H9 (cell line): ENCODE results near the gene KIF26B. TPM values are rescaled to one million over a fixed set of nuclear protein-coding genes. Genes with fewer than 3 reads are reported as not detected.

Experiments used
- DNase-seq: peaks from one replicate; pipeline ENCODE4 v3.0.0-alpha.2; 2017
- H2AFZ ChIP-seq: one replicate; pipeline ENCODE4 v1.6.1; 2013; ENCODE audit warnings: mild to moderate bottlenecking, low read length, control low read depth, moderate library complexity
- H2AK5ac ChIP-seq: 2 replicates; pipeline ENCODE4 v1.6.1; 2013; ENCODE audit warnings: low read length, control low read depth, mixed read lengths; ENCODE audit not compliant: insufficient read length
- H2BK120ac ChIP-seq: one replicate; pipeline ENCODE4 v1.6.1; 2013; ENCODE audit warnings: low read depth, mild to moderate bottlenecking, low read length, control low read depth, inconsistent platforms; ENCODE audit not compliant: poor library complexity, severe bottlenecking
- H2BK12ac ChIP-seq: 2 replicates; pipeline ENCODE4 v1.6.1; 2013; ENCODE audit warnings: low read length, control low read depth, mixed read lengths, low read depth; ENCODE audit not compliant: insufficient read length
- H2BK15ac ChIP-seq: 2 replicates; pipeline ENCODE4 v1.6.1; 2013; ENCODE audit warnings: low read depth, low read length, control low read depth
- H2BK20ac ChIP-seq: one replicate; pipeline ENCODE4 v1.6.1; 2013; ENCODE audit warnings: low read depth, mild to moderate bottlenecking, low read length, control low read depth, inconsistent platforms; ENCODE audit not compliant: poor library complexity, severe bottlenecking
- H2BK5ac ChIP-seq: 2 replicates; pipeline ENCODE4 v1.6.1; 2013; ENCODE audit warnings: low read length, control low read depth, mixed read lengths; ENCODE audit not compliant: insufficient read length
- H3K14ac ChIP-seq: 2 replicates; pipeline ENCODE4 v1.6.1; 2013; ENCODE audit warnings: low read length, control low read depth; ENCODE audit not compliant: insufficient read depth
- H3K18ac ChIP-seq: 2 replicates; pipeline ENCODE4 v1.6.1; 2013; ENCODE audit warnings: low read depth, mild to moderate bottlenecking, mixed read lengths, low read length, control low read depth; ENCODE audit not compliant: insufficient read length
- H3K23ac ChIP-seq: 2 replicates; pipeline ENCODE4 v1.6.1; 2013; ENCODE audit warnings: low read length, control low read depth, mixed read lengths, low read depth; ENCODE audit not compliant: insufficient read length
- H3K23me2 ChIP-seq: 2 replicates; pipeline ENCODE4 v1.6.1; 2013; ENCODE audit warnings: low read depth, mild to moderate bottlenecking, mixed read lengths, low read length, control low read depth; ENCODE audit not compliant: insufficient read length, poor library complexity, severe bottlenecking
- H3K27ac ChIP-seq: 2 replicates; pipeline ENCODE4 v1.5.1; 2013; ENCODE audit warnings: low read length, control low read depth, mixed read lengths, low read depth; ENCODE audit not compliant: insufficient read length
- H3K27me3 ChIP-seq: 2 replicates; pipeline ENCODE4 v1.6.1; 2013; ENCODE audit warnings: low read length, control low read depth, inconsistent platforms; ENCODE audit not compliant: insufficient read depth
- H3K4ac ChIP-seq: 2 replicates; pipeline ENCODE4 v1.6.1; 2013; ENCODE audit warnings: low read depth, mild to moderate bottlenecking, control low read depth, inconsistent platforms, low read length, moderate library complexity
- H3K4me1 ChIP-seq: 2 replicates; pipeline ENCODE4 v1.6.1; 2013; ENCODE audit warnings: low read length, control low read depth, inconsistent platforms; ENCODE audit not compliant: insufficient read depth
- H3K4me2 ChIP-seq: 2 replicates; pipeline ENCODE4 v1.6.1; 2013; ENCODE audit warnings: low read length, control low read depth, mixed read lengths; ENCODE audit not compliant: insufficient read length, insufficient read depth
- H3K56ac ChIP-seq: 2 replicates; pipeline ENCODE4 v1.6.1; 2013; ENCODE audit warnings: low read depth, mild to moderate bottlenecking, mixed read lengths, low read length, control low read depth; ENCODE audit not compliant: insufficient read length
- H3K79me1 ChIP-seq: 2 replicates; pipeline ENCODE4 v1.6.1; 2013; ENCODE audit warnings: low read depth, mild to moderate bottlenecking, moderate library complexity, low read length, control low read depth, inconsistent platforms; ENCODE audit not compliant: insufficient read depth, poor library complexity, severe bottlenecking
- H3K79me2 ChIP-seq: 2 replicates; pipeline ENCODE4 v1.6.1; 2013; ENCODE audit warnings: low read length, control low read depth, inconsistent platforms; ENCODE audit not compliant: insufficient read depth
- H3K9ac ChIP-seq: 2 replicates; pipeline ENCODE4 v1.6.1; 2013; ENCODE audit warnings: low read length, control low read depth, mixed read lengths; ENCODE audit not compliant: insufficient read length; ENCODE audit errors: extremely low read depth
- H3K9me3 ChIP-seq: one replicate; pipeline ENCODE4 v1.6.1; 2013; ENCODE audit warnings: low read depth, low read length, inconsistent platforms; ENCODE audit not compliant: control insufficient read depth
- H3T11ph ChIP-seq: one replicate; pipeline ENCODE4 v1.6.1; 2013; ENCODE audit warnings: mild to moderate bottlenecking, low read length, control low read depth, inconsistent platforms
- H4K20me1 ChIP-seq: one replicate; pipeline ENCODE4 v1.6.1; 2013; ENCODE audit not compliant: control insufficient read depth, insufficient read length, insufficient read depth
- H4K5ac ChIP-seq: 2 replicates; pipeline ENCODE4 v1.6.1; 2013; ENCODE audit warnings: low read depth, mild to moderate bottlenecking, mixed read lengths, low read length, control low read depth; ENCODE audit not compliant: insufficient read length
- H4K8ac ChIP-seq: replicated peaks from 2 replicates; pipeline ENCODE4 v1.6.1; 2013; ENCODE audit warnings: low read length, control low read depth, mixed read lengths, low read depth; ENCODE audit not compliant: insufficient read length
- H4K91ac ChIP-seq: 2 replicates; pipeline ENCODE4 v1.6.1; 2013; ENCODE audit warnings: low read depth, mild to moderate bottlenecking, moderate library complexity, mixed read lengths, low read length, control low read depth; ENCODE audit not compliant: insufficient read length
- H3K27ac Mint-ChIP-seq, 3 experiments: 2 replicates in 2 of 3; 3 replicates in 1 of 3; pipeline ENCODE4 v1.8.0; 2020 to 2021; ENCODE audit warnings: mixed read lengths in 3 of 3, mild to moderate bottlenecking in 1 of 3, moderate library complexity in 1 of 3
- H3K27me3 Mint-ChIP-seq: 2 replicates; pipeline ENCODE4 v1.8.0; 2021; ENCODE audit warnings: low read depth, mild to moderate bottlenecking, moderate library complexity, mixed read lengths
- H3K36me3 Mint-ChIP-seq, 3 experiments: 2 replicates in 2 of 3; 3 replicates in 1 of 3; pipeline ENCODE4 v1.8.0; 2020 to 2021; ENCODE audit warnings: low read depth in 3 of 3, mixed read lengths in 3 of 3; ENCODE audit not compliant: insufficient read depth in 1 of 3
- H3K4me1 Mint-ChIP-seq, 2 experiments: 2 replicates each; pipeline ENCODE4 v1.8.0; 2020; ENCODE audit warnings: mixed read lengths in 2 of 2
- H3K4me3 Mint-ChIP-seq, 2 experiments: 2 replicates in 1 of 2; 3 replicates in 1 of 2; pipeline ENCODE4 v1.8.0; 2020 to 2021; ENCODE audit warnings: mild to moderate bottlenecking in 2 of 2, mixed read lengths in 2 of 2, moderate library complexity in 1 of 2
- H3K9me3 Mint-ChIP-seq, 2 experiments: 2 replicates in 1 of 2; 3 replicates in 1 of 2; pipeline ENCODE4 v1.8.0; 2020; ENCODE audit warnings: mild to moderate bottlenecking in 2 of 2, mixed read lengths in 2 of 2, moderate library complexity in 1 of 2
- WGBS: extraction: QIAGEN DNeasy Blood & Tissue Kit; methylation state at CpG from one replicate; pipeline ENCODE4 v1.1.7; 2013; ENCODE audit warnings: missing lambda C conversion rate, low lambda C conversion rate, mixed read lengths; ENCODE audit not compliant: insufficient read length; ENCODE audit errors: extremely low coverage; 5-methylcytosine and 5-hydroxymethylcytosine counted together
- total RNA-seq: library from RNA; stranded (reverse); gene quantifications from 2 replicates; pipeline ENCODE4 v1.2.1, GENCODE V29; 2021
- TF ChIP-seq, protein P1 (sequence below): fragments of 200-600 bp; sonication (generic); conservative IDR thresholded peaks from 3 replicates; pipeline ENCODE4 v1.8.0; 2021; ENCODE audit warnings: antibody characterized with exemption, mild to moderate bottlenecking

The KIF26B gene
- total RNA-seq, 1 experiment from 2014 or later, result 0.13 TPM

DNA sequence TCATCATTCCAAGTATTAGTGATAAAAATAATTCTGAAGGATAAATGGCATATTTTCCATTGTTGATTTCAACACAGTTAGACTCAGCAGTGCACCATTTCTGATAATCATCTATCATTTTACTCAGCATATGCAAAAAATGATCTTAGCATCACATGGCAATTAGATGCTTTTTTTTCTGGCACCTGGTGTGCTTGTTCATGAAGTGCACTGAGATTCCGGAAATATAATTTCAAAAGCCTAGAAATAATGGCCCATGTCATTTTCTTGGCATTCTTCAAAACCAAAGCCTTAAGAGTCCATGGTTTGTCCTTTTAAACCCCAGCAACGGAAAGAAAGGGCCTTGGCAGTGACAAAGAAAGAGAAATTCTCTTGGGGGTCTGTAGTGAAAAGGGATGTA, 278.8 kb downstream of the KIF26B start:
- no peak overlapping the region for H3K18ac ChIP-seq
- H3K23me2 ChIP-seq, result no peaks in the 10 kb centered on the region
- no peak overlapping the region for H3K14ac ChIP-seq
- Mint-ChIP-seq H3K36me3 (no peaks in the 10 kb centered on the region), H3K27me3 (no peaks in the 10 kb centered on the region), H3K9me3 (peaks cover 0 to 2% of the 10 kb centered on the region in 2 experiments; a peak in 1 of 5 replicates), H3K4me1 (peaks cover 0 to 4% of the 10 kb centered on the region in 2 experiments; a peak in 1 of 4 replicates), H3K27ac (no peak overlapping the region), H3K4me3 (no peak overlapping the region)
- no peak overlapping the region for H2BK5ac ChIP-seq
- no peak overlapping the region for H2BK15ac ChIP-seq
- H4K5ac ChIP-seq, result no peak overlapping the region
- TF ChIP-seq, protein P1, sequence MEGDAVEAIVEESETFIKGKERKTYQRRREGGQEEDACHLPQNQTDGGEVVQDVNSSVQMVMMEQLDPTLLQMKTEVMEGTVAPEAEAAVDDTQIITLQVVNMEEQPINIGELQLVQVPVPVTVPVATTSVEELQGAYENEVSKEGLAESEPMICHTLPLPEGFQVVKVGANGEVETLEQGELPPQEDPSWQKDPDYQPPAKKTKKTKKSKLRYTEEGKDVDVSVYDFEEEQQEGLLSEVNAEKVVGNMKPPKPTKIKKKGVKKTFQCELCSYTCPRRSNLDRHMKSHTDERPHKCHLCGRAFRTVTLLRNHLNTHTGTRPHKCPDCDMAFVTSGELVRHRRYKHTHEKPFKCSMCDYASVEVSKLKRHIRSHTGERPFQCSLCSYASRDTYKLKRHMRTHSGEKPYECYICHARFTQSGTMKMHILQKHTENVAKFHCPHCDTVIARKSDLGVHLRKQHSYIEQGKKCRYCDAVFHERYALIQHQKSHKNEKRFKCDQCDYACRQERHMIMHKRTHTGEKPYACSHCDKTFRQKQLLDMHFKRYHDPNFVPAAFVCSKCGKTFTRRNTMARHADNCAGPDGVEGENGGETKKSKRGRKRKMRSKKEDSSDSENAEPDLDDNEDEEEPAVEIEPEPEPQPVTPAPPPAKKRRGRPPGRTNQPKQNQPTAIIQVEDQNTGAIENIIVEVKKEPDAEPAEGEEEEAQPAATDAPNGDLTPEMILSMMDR, result no peak
- H3K4me1 ChIP-seq, result no peaks in the 10 kb centered on the region
- H3K9ac ChIP-seq, result no peak overlapping the region
- no peak overlapping the region for H3K23ac ChIP-seq
- no peak overlapping the region for H3K27ac ChIP-seq
- H2BK12ac ChIP-seq, result no peak overlapping the region
- no peaks in the 10 kb centered on the region for H3K79me1 ChIP-seq
- no peak overlapping the region for H2BK20ac ChIP-seq
- no peak overlapping the region for H3K56ac ChIP-seq
- no peak overlapping the region for H4K91ac ChIP-seq
- no peaks in the 10 kb centered on the region for H3K9me3 ChIP-seq
- H3K4me2 ChIP-seq, result no peak overlapping the region
- no peaks in the 10 kb centered on the region for H3K27me3 ChIP-seq
- H3K79me2 ChIP-seq, result no peaks in the 10 kb centered on the region
- DNase-seq, result no peak
- no peak overlapping the region for H2AK5ac ChIP-seq
- no peak overlapping the region for H2AFZ ChIP-seq
- no peaks in the 10 kb centered on the region for H4K20me1 ChIP-seq
- H4K8ac ChIP-seq, result no peak overlapping the region
- H3K4ac ChIP-seq, result no peak overlapping the region
- no CpG with 5 or more reads among the region's 2 CpGs for WGBS
- no peak overlapping the region for H3T11ph ChIP-seq
- H2BK120ac ChIP-seq, result no peak overlapping the region
